GOT3 (cell line): ENCODE measurements around the gene PVALEF.

Experiments
- DNase-seq: peaks from one replicate; lab custom pipeline; 2025; ENCODE audit warnings: mixed read lengths; lab: John Stamatoyannopoulos, UW

Gene PVALEF

DNA sequence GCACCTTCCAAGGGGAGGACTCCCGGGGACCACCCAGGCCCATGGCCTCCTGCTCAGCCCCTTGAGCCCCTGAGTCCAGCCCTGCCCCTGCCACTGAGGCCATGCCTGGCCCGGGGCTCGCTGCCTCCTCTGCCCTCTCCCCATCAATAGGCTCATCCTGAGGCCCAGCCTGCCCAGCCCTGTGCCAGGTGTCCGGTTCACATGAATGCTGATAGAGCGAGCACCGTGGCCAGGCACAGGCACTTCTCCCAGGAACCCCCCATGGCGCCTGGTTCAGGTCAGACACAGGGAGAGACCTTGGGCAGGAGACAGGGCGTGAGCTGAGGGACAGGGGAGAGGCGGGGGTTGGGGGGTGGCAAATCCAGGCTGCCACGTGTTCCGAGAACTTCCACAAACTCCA is 2.8 kb upstream of the PVALEF start:
- DNase-seq: no peak

DNA sequence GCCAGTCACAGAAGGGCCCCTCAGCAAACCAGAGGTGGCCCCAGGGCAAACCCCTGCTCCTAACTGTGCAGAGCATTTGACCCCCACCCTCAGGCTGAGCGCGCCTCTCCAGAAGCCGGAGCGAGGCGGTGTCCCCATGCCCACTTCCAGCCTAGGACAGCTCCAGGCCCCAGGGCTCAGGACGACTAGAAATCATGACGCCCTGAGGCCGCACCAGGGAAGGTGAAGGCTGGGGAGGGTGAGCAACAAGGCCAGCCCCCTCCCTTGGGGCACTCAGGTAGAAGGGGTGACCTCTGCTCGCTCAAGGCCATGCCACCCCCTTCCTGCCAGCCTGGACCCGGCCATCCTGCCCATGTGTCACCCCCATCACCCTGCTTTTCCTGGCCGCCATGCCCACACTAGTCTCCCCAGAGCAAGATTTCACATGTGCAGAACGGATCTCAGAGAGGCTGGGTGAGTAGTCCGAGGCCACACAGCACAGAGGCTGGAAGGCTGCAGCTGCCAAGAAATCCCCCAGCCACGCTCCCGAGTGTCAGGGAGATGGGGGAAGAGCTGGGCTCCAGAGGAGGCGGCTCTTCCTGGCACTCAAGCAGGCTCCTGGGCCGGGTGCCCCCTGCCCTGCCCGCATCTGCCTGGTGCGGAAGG is 2.1 kb upstream of the PVALEF start:
- no peak for DNase-seq

DNA sequence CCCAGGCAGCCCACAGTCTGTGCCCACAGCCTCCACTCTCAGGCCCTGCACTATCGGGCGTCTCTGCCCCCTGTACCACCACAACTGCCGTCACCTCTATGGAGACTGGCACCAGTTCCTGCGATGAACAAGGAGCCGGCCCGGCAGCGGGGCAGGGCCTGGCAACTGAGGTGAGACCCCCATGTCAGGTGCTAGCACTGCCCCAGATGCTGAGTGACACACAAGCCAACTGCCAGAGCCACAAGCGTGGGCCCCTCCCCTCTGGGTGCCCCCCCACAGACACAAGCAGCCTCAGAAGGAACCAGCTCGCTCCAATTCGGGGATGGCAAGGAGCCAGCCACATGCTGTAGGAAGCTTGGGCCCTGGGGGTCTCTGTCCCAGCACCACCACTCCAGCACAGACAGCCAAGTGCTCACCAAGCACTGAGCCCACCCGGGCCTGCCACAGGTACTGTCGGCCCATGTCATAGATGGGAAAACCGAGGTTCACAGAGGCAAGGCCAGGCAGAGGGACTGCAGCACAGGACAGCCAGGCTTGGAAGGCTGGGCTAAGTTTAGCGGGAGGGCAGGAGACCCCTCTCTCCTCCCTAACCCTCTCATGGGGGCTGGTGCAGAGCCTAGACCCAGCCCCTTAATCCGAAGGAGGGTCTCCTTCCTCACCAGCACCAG is 1.5 kb upstream of the PVALEF start:
- DNase-seq: no peak

DNA sequence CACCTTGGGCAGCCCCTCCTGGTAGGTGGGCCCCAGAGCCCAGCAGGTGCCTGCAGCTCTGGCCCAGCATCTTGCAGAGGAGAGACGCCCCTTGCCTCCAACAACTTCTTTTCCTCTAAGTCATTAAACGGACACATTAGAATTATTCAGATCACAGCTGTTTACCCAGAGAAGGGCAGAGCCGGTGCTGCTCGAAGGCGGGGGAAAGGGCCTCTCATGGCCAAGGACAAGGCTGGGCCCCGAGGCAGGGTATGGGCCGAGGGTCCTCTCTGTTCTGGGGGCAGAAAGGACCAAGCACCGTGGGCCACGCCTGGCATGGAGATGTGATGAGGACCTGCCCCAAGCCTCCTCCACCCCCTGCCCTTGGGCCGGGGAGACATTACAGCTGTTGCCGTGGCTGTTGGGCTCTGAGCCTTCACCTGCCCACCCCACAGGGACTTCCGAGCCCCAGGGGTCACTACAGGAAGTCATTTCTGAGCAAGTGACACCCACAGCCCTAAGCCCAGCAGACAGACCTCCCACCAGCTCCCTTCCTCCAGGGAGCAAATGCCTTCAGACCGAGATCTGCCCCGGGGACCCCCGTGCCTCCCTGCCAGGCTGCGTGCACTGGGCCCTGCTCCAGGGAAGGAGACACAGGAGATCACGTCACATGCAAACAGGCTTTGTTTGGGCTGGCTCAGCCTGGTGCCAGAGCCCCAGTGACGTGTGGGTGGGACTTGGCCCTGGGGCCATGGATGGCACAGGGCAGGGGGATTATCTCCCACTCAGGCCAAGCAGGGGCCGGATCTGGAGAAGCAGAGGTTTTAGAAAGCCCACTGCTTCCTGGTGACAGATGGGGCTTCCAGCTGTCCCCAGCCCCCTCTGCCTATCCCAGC is 699 bp upstream of the PVALEF start:
- no peak for DNase-seq

DNA sequence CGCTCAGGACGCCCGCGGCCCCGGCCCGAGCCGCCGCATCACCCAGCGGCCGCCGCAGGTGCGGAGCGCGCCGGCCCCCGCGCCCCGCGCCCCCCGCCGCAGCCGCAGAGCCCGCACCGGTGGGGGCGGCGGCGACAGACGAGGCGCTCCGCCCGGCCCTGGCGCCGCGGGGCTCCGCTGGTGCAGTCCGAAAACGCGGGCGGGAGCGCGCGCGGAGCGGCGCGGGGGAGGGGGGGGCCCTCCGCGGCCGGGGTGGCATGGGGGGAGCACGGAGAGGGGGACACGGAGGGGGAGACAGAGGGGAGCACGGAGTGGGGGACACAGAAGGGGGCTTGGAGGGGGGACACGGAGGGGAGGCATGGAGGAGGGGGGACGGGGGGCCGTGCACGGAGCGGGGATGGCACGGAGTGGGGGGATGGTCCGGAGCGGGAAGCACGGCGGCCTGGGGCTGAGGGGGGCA is 756 bp downstream of the PVALEF start, which contains the start of gene AATK:
Gene AATK (minus strand): TSS at position 189 of the 460 bp plus-strand sequence. CDS start 229 bp downstream, outside the sequence.
- no peak for DNase-seq

DNA sequence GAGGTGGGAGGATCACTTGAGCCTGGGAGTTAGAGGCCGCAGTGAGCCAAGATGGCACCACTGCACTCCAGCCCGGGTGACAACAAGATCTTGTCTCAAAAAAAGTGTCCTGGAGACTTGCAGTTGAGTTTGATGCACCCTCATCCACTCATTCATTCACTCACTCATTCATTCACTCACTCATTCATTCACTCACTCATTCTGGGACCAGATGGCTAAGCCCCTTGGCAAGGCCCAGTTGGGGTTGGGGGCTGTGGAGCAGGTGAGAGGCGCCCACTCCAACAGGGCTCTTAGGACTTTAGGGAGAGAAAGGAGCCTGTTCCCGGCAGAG is 1.9 kb downstream of the PVALEF start:
- no peak for DNase-seq

DNA sequence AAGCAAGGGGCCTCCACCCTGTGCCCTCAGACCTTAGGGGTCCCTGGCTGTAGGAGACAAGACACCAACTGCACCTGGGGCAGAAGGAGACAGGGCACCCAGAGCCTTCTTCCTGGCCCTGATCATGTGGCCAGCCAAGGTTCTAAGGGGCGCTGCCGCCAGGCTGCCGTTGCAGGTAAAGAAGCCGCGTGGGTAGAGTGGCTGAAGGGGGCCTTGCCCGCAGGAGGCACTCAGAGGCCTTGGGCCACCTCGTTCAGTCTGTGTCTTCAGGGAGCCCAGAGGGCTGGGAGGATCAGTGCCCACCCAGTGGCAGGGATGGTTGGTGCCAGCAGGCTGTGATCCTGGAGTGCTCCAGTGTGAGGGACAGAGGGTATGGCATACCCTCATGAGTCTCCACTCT is 2.3 kb downstream of the PVALEF start:
- DNase-seq: no peak

DNA sequence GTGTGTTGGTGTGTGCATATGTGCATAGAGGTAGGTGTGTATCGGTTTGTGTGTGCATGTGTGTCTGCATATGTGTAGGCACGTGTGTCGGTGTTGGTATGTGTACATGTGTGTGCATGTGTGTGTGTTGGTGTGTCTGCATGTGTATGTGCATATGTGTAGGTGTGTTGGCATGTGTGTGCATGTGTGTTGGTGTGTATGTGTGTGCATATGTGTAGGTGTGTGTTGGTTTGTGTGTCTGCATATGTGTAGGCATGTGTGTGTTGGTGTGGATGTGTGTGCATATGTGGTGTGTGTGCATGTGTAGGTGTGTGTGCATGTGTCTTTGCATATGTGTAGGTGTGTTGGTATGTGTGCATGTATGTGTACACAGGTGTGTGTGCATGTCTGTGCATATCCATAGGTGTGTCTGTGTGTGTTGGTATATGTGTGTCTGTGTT is 4.6 kb downstream of the PVALEF start:
- no peak for DNase-seq

DNA sequence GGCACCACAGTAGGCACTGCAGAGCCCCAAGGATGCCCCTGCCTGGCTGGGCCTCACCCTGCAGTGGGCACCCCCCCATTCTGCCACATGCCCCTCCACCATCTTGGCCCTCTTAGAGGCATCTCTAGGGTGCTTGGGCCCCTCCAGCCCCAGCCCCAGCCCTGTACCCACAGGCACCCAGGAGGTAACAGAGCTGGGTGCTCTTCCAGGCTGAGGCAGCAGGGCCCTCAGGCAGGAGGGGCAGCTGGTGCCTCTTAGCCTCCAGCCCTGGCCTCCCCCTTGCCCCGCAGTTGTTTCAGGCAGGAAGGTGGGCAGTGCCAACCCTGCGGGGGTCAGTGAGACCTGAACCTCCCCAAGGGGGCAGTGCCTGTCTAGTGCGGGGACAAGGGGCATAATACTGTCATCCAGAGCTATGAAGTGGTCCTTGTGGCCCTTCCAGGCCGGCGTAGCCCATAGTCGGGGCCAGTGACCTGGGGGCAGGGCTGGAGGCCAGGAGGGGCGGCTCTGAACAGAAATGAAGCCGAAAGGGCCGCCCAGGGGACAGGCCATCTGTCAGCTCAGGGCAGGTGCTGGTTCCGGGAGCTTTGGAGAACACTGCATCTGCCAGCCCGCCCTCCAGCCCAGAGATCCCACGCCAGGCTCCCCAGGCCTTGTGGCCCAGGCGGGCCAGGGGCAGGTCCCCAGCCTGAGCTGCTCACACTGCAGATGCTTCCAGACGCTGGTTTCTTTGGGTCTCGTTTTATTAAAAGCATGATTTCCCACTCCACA is 5.6 kb downstream of the PVALEF start:
- DNase-seq: no peak

DNA sequence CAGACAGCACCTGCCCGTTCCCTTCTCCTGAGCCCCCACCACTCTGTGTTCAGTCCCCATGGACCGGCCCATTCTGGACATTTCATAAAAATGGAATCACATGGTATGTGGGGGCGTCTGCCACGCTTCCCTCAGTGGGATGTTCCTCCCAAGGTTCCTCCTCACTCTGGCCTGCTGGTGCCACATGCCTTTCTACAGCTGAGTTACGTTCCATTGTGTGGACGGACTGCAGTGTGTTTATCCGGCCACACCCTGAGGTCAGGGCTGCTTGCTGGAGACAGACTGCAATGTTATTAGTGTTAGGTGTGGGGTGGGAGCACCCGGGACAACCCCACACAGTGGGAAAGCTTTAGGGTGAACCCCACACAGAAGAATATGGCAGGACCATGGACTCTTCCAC is 6.6 kb downstream of the PVALEF start:
- DNase-seq: no peak

DNA sequence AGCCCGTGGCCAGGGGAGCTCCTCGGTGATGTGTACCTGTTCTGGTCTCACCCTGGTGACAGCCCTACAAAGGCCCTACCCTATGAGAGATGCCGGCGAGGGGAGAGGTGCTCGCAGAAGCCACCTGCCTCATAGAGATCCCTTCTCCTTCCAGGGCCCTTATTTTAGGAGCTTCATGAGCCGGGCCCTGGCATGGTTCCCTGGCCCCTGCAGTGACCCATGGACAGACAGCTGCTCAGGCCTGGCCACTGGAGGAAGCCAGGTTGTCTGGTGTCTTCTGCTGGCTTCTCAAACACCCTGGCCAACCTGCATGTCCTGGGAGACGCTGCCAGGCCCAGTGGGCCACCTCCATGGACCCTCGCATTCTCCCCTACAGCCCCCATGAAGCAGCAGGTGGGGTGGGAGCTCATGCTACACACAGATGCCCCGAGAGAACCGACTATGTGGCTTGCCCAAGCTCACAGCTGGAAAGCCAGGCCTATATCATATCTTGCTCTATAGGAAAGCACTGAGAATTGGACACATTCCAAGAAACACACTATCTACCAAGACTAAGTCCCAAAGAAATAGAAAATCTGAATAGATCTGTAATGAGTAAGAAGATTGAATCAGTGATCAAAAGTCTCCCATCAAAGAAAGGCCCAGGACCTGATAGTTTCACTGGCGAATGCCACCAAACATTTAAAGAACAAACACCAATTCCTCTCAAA is 7.9 kb downstream of the PVALEF start:
- DNase-seq: no peak

DNA sequence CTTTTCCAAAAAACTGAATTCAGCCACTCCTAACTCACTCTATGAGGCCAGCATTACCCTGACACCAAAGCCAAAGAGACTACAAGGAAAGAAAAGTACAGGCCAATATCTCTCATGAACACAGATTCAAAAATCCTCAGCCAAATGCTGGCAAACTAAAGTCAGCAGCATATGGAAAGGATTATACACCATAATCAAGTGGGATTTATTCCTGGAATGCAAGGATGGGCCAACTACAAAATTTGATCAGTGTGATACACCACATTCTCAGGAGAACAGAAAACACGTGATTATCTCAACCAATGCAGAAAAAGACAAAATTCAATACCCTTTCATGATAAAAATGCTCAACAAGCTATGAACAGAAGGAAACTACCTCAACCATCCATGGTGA is 8.5 kb downstream of the PVALEF start:
- DNase-seq: no peak

DNA sequence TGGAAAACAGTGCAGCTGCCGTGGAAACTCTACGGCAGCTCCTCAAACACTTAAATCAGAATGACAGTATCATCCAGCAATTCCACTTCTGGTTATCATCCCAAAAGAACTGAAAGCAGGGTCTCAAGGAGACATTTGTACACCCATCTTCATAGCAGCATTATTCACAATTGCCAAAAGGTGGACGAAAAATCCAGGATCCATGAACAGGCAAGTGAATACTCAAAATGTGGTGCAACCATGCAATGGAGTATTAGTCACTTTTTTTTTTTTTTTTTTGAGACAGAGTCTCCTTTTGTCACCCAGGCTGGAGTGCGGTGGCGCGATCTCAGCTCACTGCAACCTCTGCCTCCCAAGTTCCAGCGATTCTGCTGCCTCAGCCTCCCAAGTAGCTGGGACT is 11.4 kb downstream of the PVALEF start:
- no peak for DNase-seq

DNA sequence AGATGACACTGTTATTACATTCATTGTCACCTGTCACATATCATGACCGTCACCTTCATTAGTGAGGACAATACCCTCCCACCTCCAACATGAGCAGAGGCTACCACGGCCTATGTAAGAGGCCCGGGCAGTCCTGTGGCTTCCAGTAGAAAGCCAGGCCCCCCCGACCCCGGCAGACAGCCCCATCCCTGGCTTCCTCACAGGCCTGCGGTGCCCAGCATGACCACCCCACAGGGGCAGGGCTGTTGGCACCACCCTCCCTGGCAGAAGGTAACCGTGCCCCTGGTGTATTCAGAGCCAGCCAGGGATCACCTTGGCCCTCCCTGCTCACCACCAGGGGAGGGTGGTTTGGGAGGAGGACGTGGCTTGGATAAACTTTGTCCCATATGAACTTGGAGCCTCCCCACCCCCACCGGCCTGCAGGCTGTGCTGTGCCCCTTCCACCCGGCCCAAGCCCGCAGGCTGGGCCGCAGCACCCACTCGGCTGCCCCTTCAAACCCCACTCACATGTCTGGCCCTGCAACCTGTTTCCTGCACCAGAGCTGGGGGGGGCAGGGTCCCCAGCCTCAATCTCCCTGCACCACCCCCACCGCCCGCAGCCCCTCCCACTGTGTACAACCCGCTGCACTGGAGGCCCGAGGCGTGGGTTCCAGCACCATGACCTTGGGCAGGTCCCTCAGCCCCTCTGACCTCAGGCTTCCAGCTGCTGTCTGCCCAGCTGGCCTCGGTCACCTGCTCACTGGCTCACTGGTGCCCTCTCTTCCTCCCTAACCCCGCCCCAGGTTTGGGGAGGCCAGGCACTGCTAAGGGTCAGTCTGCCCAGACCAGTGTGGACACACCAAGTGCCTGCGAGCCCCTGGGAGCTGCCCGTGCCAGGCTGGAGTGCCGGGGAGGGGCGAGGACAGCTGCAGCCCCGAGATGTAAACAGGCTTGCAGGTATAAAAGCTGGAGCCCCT is 13.1 kb downstream of the PVALEF start:
- DNase-seq: no peak

DNA sequence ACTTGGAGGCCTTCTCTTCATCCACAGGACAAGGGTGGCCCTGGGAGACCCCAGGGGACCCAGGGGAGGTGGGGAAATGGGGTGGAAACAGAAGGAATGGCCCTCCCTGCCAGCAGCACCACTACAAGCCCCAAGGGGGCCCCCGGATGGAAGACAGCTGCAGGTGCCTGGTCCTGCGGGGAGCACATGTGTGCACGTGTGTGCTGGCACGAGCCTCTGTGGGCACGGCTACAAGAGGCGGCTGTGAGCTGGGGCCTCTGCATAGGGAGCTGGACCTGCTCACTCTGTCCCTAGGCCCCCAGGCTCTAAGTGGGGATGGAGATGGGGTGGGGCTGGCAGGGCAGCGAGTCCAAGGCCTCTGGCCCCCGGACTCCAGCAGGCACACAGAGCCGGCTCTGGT is 13.9 kb downstream of the PVALEF start:
- no peak for DNase-seq

DNA sequence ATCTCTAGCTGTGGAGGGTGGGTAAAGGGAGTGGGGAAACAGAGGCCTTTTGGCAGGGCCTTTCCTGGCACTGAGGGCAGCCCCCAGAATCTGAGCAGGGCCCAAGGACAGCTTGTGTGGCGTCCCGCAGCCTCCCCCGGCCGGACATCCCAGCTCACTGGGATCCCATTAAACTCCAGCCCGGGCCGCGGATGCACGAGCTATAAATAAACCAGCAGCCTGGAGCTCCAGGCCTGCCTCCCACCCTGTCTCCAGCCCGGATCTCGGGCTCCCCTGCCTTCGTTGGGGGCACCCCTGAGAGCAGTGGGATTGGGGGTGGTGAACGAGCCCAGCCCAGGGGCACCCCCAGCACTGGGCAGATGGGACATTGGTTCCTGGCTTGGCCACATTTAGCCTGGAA is 14.6 kb downstream of the PVALEF start:
- no peak for DNase-seq

DNA sequence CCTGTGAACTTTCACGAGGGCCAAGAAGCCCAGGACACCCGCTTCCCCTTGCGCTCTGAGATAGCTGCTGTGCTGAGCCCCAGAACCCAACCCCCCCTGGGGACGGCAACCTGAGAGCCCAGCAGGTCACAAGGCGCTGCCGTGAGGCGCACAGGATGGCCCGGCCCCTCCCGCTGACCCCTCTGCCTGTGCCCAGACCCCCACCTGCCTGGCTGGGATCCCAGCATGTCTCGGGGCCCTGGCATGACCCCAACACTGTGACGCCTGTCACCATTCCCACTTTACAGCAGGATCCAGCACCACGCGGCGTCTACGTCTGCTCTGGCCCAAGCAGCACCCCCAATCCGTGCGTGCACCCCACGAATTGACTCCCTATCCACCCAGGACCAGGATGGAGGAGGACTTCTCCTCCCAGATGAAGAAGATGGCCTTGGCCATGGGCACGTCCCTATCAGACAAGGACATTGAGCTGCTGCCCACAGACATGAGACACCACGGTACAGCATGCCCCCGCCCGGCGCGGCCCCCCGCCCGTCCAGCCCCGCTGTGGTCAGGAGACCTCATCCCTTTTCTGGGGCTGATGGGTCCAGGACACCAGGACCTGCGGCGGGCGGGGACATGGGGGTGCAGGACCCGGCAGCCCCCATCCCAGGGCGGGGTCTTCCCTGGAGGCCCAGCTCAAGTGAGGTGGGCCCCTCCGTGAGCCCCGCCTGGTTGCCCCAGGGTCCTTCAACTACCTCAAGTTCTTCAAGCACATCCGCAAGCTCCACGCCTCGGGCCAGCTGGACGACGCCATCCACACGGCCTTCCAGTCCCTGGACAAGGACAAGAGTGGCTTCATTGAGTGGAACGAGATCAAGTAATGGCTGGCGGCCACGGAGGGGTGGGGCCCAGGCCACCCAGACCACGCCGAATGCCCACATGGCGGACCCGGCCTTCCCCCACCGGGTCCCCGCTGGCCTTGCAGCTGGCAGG is 15.8 kb downstream of the PVALEF start:
- no peak for DNase-seq

DNA sequence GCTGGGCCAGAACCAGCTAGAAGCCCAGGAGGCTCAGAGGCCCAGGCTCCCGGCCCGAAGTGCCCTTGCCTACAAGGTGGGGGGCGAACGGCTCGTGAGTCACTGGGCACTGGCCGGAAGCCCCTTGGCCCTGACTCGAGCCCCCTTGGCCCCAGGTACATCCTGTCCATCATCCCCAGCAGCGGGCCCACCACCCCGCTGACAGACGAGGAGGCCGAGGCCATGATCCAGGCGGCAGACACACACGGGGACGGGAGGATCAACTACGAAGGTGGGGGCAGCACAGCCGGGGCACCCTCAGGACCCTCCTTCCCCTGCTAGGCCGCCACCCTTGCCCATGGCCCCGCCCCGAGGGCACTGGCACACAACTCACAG is 16.5 kb downstream of the PVALEF start:
- DNase-seq: no peak

DNA sequence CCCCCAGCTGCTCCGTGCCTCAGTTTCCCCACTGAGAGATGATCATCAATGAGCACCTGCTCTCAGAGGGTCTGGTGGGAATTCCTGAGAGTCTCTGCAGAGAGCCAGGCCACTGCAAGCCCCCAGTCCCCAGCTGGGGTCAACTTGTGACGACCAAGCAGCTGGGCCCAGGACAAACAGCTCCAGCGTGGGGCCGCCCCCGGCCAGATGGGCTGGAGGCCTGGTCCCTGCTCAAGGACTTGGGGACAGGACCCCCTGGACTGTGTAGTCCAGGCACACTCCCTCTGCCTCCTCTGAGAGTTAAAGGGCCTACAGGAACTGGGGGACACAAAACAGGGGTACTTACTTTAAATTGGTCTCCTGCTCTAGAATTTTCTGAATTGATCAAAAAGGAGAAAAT is 17.3 kb downstream of the PVALEF start:
- DNase-seq: no peak
